ENCODE data around the gene CSF2.

DNA sequence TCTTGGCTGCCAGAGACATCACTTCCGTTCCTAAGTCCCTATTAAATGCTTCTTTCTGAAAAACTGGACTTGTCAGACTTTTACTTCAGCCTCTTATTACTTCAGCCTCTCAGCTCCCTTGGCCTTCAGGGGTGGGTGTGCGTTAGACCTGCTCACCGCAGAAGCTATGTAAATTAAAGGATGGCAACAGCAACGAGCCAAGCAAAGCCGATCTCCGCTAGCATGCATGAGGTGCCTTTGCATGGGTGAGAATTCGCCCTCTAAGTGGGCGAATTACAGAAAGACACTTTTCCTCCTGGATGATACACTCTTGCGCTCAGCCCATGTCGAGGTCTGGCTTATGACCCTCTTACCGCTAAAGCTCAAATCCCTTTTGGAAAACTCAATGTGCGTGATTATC is 24.0 kb upstream of the CSF2 start:
- TF ChIP-seq, protein P1, sequence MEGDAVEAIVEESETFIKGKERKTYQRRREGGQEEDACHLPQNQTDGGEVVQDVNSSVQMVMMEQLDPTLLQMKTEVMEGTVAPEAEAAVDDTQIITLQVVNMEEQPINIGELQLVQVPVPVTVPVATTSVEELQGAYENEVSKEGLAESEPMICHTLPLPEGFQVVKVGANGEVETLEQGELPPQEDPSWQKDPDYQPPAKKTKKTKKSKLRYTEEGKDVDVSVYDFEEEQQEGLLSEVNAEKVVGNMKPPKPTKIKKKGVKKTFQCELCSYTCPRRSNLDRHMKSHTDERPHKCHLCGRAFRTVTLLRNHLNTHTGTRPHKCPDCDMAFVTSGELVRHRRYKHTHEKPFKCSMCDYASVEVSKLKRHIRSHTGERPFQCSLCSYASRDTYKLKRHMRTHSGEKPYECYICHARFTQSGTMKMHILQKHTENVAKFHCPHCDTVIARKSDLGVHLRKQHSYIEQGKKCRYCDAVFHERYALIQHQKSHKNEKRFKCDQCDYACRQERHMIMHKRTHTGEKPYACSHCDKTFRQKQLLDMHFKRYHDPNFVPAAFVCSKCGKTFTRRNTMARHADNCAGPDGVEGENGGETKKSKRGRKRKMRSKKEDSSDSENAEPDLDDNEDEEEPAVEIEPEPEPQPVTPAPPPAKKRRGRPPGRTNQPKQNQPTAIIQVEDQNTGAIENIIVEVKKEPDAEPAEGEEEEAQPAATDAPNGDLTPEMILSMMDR (IDR thresholded peaks at IDR 0.05 in 4 of 5, conservative IDR thresholded peaks at IDR 0.05 in 1 of 5) = no peak
- TF ChIP-seq POLR2A (IDR thresholded peaks at IDR 0.05) = no peak
